Measurements from ENCODE around the gene SLC25A13.

SLC25A13 gene

GRCh38 chr7:96211954-96212353, 109.9 kb downstream of the SLC25A13 start:
- H3K36me3 Mint-ChIP-seq (ENCODE audit: low read depth) = peaks cover 2% of the 10 kb centered on the region
- no peak overlapping the region for H3K4me3 Mint-ChIP-seq
- DNase-seq (ENCODE audit: low spot score) = no peak
- no peaks in the 10 kb centered on the region for H3K4me1 Mint-ChIP-seq (ENCODE audit: low read depth)
- H3K9me3 Mint-ChIP-seq = peaks cover 5% of the 10 kb centered on the region
- H3K27me3 Mint-ChIP-seq (ENCODE audit: low read depth) = no peaks in the 10 kb centered on the region
- H3K27ac Mint-ChIP-seq = no peak overlapping the region

GRCh38 chr7:96205665-96206064, 116.2 kb downstream of the SLC25A13 start:
- no peak for DNase-seq (ENCODE audit: low spot score)

GRCh38 chr7:96204601-96205000, 117.3 kb downstream of the SLC25A13 start:
- H3K36me3 Mint-ChIP-seq (ENCODE audit: low read depth) = no peaks in the 10 kb centered on the region
- H3K4me3 Mint-ChIP-seq = no peak overlapping the region
- no peak for DNase-seq (ENCODE audit: low spot score)
- H3K9me3 Mint-ChIP-seq = no peaks in the 10 kb centered on the region
- H3K27me3 Mint-ChIP-seq (ENCODE audit: low read depth) = no peaks in the 10 kb centered on the region
- H3K4me1 Mint-ChIP-seq (ENCODE audit: low read depth) = no peaks in the 10 kb centered on the region
- no peak overlapping the region for H3K27ac Mint-ChIP-seq

More at GRCh38 chr7:96205665-96206064, 116.2 kb downstream of the SLC25A13 start:
- Mint-ChIP-seq H3K9me3 (no peaks in the 10 kb centered on the region), H3K27me3 (ENCODE audit: low read depth) (no peaks in the 10 kb centered on the region), H3K27ac (no peak overlapping the region), H3K36me3 (ENCODE audit: low read depth) (no peaks in the 10 kb centered on the region), H3K4me3 (no peak overlapping the region), H3K4me1 (ENCODE audit: low read depth) (no peaks in the 10 kb centered on the region)

- Mint-ChIP-seq H3K4me3 (no peak overlapping the region), H3K27me3 (ENCODE audit: low read depth) (no peaks in the 10 kb centered on the region)
These were observed 118.1 kb downstream of the SLC25A13 start for GRCh38 chr7:96203786-96204185.

GRCh38 chr7:96202102-96202501, 119.8 kb downstream of the SLC25A13 start:
- DNase-seq (ENCODE audit: low spot score) = no peak
- Mint-ChIP-seq H3K27me3 (ENCODE audit: low read depth) (no peaks in the 10 kb centered on the region), H3K27ac (no peak overlapping the region), H3K4me3 (no peak overlapping the region), H3K4me1 (ENCODE audit: low read depth) (no peaks in the 10 kb centered on the region), H3K36me3 (ENCODE audit: low read depth) (no peaks in the 10 kb centered on the region), H3K9me3 (no peaks in the 10 kb centered on the region)

More at GRCh38 chr7:96203786-96204185, 118.1 kb downstream of the SLC25A13 start:
- Mint-ChIP-seq H3K27ac (no peak overlapping the region), H3K36me3 (ENCODE audit: low read depth) (no peaks in the 10 kb centered on the region), H3K9me3 (no peaks in the 10 kb centered on the region), H3K4me1 (ENCODE audit: low read depth) (no peaks in the 10 kb centered on the region)
- DNase-seq (ENCODE audit: low spot score) = no peak

GRCh38 chr7:96200740-96201139, 121.2 kb downstream of the SLC25A13 start:
- no peaks in the 10 kb centered on the region for H3K36me3 Mint-ChIP-seq (ENCODE audit: low read depth)
- no peaks in the 10 kb centered on the region for H3K4me1 Mint-ChIP-seq (ENCODE audit: low read depth)
- H3K4me3 Mint-ChIP-seq = no peak overlapping the region
- H3K27ac Mint-ChIP-seq = no peak overlapping the region
- H3K9me3 Mint-ChIP-seq = no peaks in the 10 kb centered on the region
- no peak for DNase-seq (ENCODE audit: low spot score)
- no peaks in the 10 kb centered on the region for H3K27me3 Mint-ChIP-seq (ENCODE audit: low read depth)

GRCh38 chr7:96199421-96199820, 122.5 kb downstream of the SLC25A13 start:
- Mint-ChIP-seq H3K27ac (no peak overlapping the region), H3K4me3 (no peak overlapping the region), H3K27me3 (ENCODE audit: low read depth) (no peaks in the 10 kb centered on the region), H3K36me3 (ENCODE audit: low read depth) (no peaks in the 10 kb centered on the region), H3K9me3 (no peaks in the 10 kb centered on the region), H3K4me1 (ENCODE audit: low read depth) (no peaks in the 10 kb centered on the region)
- DNase-seq (ENCODE audit: low spot score) = no peak

GRCh38 chr7:96198047-96198636, 123.8 kb downstream of the SLC25A13 start:
- no peaks in the 10 kb centered on the region for H3K27me3 Mint-ChIP-seq (ENCODE audit: low read depth)

GRCh38 chr7:96196676-96197075, 125.2 kb downstream of the SLC25A13 start:
- no peaks in the 10 kb centered on the region for H3K4me1 Mint-ChIP-seq (ENCODE audit: low read depth)
- DNase-seq (ENCODE audit: low spot score) = no peak
- no peaks in the 10 kb centered on the region for H3K9me3 Mint-ChIP-seq
- no peaks in the 10 kb centered on the region for H3K27me3 Mint-ChIP-seq (ENCODE audit: low read depth)
- H3K27ac Mint-ChIP-seq = no peak overlapping the region
- H3K36me3 Mint-ChIP-seq (ENCODE audit: low read depth) = peaks cover 7% of the 10 kb centered on the region
- H3K4me3 Mint-ChIP-seq = no peak overlapping the region

More at GRCh38 chr7:96198047-96198636, 123.8 kb downstream of the SLC25A13 start:
- Mint-ChIP-seq H3K9me3 (no peaks in the 10 kb centered on the region), H3K27ac (no peak overlapping the region), H3K4me3 (no peak overlapping the region), H3K4me1 (ENCODE audit: low read depth) (no peaks in the 10 kb centered on the region), H3K36me3 (ENCODE audit: low read depth) (no peaks in the 10 kb centered on the region)
- no peak for DNase-seq (ENCODE audit: low spot score)

- H3K4me3 Mint-ChIP-seq = no peak overlapping the region
- no peaks in the 10 kb centered on the region for H3K9me3 Mint-ChIP-seq
- H3K4me1 Mint-ChIP-seq (ENCODE audit: low read depth) = no peaks in the 10 kb centered on the region
- peaks cover 13% of the 10 kb centered on the region for H3K36me3 Mint-ChIP-seq (ENCODE audit: low read depth)
- no peaks in the 10 kb centered on the region for H3K27me3 Mint-ChIP-seq (ENCODE audit: low read depth)
- DNase-seq (ENCODE audit: low spot score) = no peak
- H3K27ac Mint-ChIP-seq = no peak overlapping the region
These were observed 132.6 kb downstream of the SLC25A13 start for GRCh38 chr7:96189129-96189820.

GRCh38 chr7:96188591-96188991, 133.3 kb downstream of the SLC25A13 start:
- Mint-ChIP-seq H3K4me3 (no peak overlapping the region), H3K27ac (no peak overlapping the region)

GRCh38 chr7:96188174-96188581, 133.7 kb downstream of the SLC25A13 start:
- Mint-ChIP-seq H3K4me1 (ENCODE audit: low read depth) (no peaks in the 10 kb centered on the region), H3K27me3 (ENCODE audit: low read depth) (no peaks in the 10 kb centered on the region), H3K36me3 (ENCODE audit: low read depth) (peaks cover 16% of the 10 kb centered on the region), H3K9me3 (no peaks in the 10 kb centered on the region), H3K4me3 (no peak overlapping the region), H3K27ac (no peak overlapping the region)
- no peak for DNase-seq (ENCODE audit: low spot score)

More at GRCh38 chr7:96188591-96188991, 133.3 kb downstream of the SLC25A13 start:
- Mint-ChIP-seq H3K9me3 (no peaks in the 10 kb centered on the region), H3K36me3 (ENCODE audit: low read depth) (peaks cover 16% of the 10 kb centered on the region), H3K4me1 (ENCODE audit: low read depth) (no peaks in the 10 kb centered on the region), H3K27me3 (ENCODE audit: low read depth) (no peaks in the 10 kb centered on the region)
- no peak for DNase-seq (ENCODE audit: low spot score)

GRCh38 chr7:96187735-96188134, 134.2 kb downstream of the SLC25A13 start:
- H3K9me3 Mint-ChIP-seq = no peaks in the 10 kb centered on the region
- H3K27me3 Mint-ChIP-seq (ENCODE audit: low read depth) = no peaks in the 10 kb centered on the region
- H3K4me3 Mint-ChIP-seq = no peak overlapping the region
- peaks cover 17% of the 10 kb centered on the region for H3K36me3 Mint-ChIP-seq (ENCODE audit: low read depth)
- no peak for DNase-seq (ENCODE audit: low spot score)
- H3K27ac Mint-ChIP-seq = no peak overlapping the region
- no peaks in the 10 kb centered on the region for H3K4me1 Mint-ChIP-seq (ENCODE audit: low read depth)

GRCh38 chr7:96184783-96185182, 137.1 kb downstream of the SLC25A13 start:
- H3K27ac Mint-ChIP-seq = no peak overlapping the region
- DNase-seq (ENCODE audit: low spot score) = no peak
- no peaks in the 10 kb centered on the region for H3K4me1 Mint-ChIP-seq (ENCODE audit: low read depth)
- no peaks in the 10 kb centered on the region for H3K9me3 Mint-ChIP-seq
- no peak overlapping the region for H3K4me3 Mint-ChIP-seq
- H3K36me3 Mint-ChIP-seq (ENCODE audit: low read depth) = peaks cover 8% of the 10 kb centered on the region
- H3K27me3 Mint-ChIP-seq (ENCODE audit: low read depth) = no peaks in the 10 kb centered on the region
